Activated CD4-positive, alpha-beta T cell treated with anti-CD3 and anti-CD28 coated beads, Interleukin-2, amount 10 ng/mL, durations not matched to agents 24 days and 14 days (primary cell): ENCODE results near the gene RGS14. TPM values are rescaled to one million over a fixed set of nuclear protein-coding genes. Genes with fewer than 3 reads are reported as not detected.
"Not testable (repeated sequence)": the region's sequence is repeated elsewhere in the genome, so short reads cannot be mapped to it uniquely, and the experiment has no call there.

Experiments used
- DNase-seq: peaks from one replicate; pipeline ENCODE4 v3.0.0; 2022
- H3K27ac Mint-ChIP-seq: one replicate; pipeline ENCODE4 v1.8.0; 2022; ENCODE audit warnings: mild to moderate bottlenecking, mixed read lengths
- H3K27me3 Mint-ChIP-seq: one replicate; pipeline ENCODE4 v1.8.0; 2022; ENCODE audit warnings: mixed read lengths
- H3K36me3 Mint-ChIP-seq: one replicate; pipeline ENCODE4 v1.8.0; 2022; ENCODE audit warnings: low read depth, mild to moderate bottlenecking, mixed read lengths
- H3K4me1 Mint-ChIP-seq: one replicate; pipeline ENCODE4 v1.8.0; 2021; ENCODE audit warnings: mixed read lengths
- H3K4me3 Mint-ChIP-seq: one replicate; pipeline ENCODE4 v1.8.0; 2022; ENCODE audit warnings: mild to moderate bottlenecking, moderate library complexity, mixed read lengths
- H3K9me3 Mint-ChIP-seq: one replicate; pipeline ENCODE4 v1.8.0; 2021; ENCODE audit warnings: mixed read lengths
- intact Hi-C: fragments of 100-400 bp; cut with micrococcal nuclease; formaldehyde crosslinking; loops from one replicate; pipeline ENCODE4 v1.15.1; 2023
- total RNA-seq: library from RNA; stranded (reverse); gene quantifications from 2 replicates; pipeline ENCODE4 v1.2.3, GENCODE V29; 2022

The RGS14 gene
- total RNA-seq, 1 donor from 2014 or later, result 49.3 TPM

- intact Hi-C loops, H3K27ac Mint-ChIP-seq, DNase-seq, H3K27me3 Mint-ChIP-seq, H3K9me3 Mint-ChIP-seq, H3K4me3 Mint-ChIP-seq: not testable (repeated sequence)
- Mint-ChIP-seq H3K4me1 (peaks cover 74% of the 10 kb centered on the region), H3K36me3 (peaks cover 12% of the 10 kb centered on the region)
These were observed 3.0 kb downstream of the RGS14 start for GRCh38 chr5:177360740-177361139.

DNA sequence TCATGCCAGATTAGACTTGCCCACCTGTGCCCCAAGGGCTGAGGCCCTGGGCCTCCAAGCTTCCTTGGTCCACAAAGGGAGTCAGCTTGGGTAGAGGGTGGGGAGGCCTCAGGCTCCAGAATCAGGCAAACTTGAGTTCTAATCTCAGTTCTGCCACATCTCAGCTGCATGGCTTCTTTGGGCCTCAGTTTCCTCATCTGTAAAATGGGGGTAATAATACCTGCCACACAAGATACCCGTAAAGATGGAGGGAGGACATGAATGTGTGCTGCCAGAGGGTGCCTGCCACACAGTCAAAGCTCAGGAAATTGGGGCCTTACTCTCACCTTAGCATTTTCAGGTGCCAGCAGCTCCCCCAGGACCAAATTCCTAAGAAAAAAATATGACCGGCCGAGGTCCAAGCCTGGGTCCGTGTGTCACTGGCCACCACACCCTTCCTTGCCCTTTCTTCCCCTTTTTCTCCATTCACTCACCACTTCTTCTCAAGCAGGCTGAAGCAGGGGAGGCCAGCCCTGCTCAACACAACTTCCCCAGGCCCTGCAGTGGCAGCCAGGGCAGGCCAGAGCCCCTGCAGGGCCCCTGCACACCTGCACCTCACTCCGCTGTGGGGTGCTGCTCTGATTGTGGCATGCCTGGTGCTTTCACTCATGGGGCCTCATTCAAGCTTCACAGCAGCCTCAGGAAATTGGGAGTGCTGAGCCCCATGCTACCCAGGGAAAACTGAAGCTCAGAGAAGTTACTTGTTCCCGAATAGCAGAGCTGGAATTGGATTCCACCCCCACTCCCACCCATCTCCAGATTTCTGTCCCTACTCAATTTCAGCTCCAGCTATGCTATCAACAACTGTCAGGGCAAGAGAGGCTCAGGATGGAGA, 3.9 kb downstream of the RGS14 start:
- no peaks in the 10 kb centered on the region for H3K27me3 Mint-ChIP-seq
- no peaks in the 10 kb centered on the region for H3K9me3 Mint-ChIP-seq
- intact Hi-C loops, result no loop called here
- DNase-seq, result no peak
- H3K4me1 Mint-ChIP-seq, result peaks cover 70% of the 10 kb centered on the region
- peak overlapping the region; percentile 81 for H3K4me3 Mint-ChIP-seq
- H3K36me3 Mint-ChIP-seq, result peaks cover 16% of the 10 kb centered on the region
- H3K27ac Mint-ChIP-seq, result peak overlapping the region; percentile 72

DNA sequence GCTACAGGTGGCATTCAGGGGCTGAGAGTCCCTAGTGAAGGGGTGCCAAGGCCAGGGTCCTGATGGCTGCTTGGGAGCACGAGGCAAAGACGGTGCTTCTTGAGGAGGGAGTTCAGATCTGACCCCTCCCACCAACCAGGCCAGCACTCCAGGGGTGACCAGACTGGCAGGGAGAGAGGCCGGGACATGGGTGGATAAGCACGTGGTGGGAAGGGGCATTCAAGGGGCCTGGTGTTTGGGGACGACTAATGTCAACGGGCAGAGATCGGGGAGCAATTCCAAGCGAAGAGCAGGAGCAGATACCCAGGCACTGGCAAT, 4.5 kb downstream of the RGS14 start:
- H3K27ac Mint-ChIP-seq, result peak overlapping the region; percentile 72
- no peaks in the 10 kb centered on the region for H3K9me3 Mint-ChIP-seq
- intact Hi-C loops, result no loop called here
- peak overlapping the region; percentile 81 for H3K4me3 Mint-ChIP-seq
- no peaks in the 10 kb centered on the region for H3K27me3 Mint-ChIP-seq
- H3K4me1 Mint-ChIP-seq, result peaks cover 64% of the 10 kb centered on the region
- DNase-seq, result no peak
- H3K36me3 Mint-ChIP-seq, result peaks cover 17% of the 10 kb centered on the region

DNA sequence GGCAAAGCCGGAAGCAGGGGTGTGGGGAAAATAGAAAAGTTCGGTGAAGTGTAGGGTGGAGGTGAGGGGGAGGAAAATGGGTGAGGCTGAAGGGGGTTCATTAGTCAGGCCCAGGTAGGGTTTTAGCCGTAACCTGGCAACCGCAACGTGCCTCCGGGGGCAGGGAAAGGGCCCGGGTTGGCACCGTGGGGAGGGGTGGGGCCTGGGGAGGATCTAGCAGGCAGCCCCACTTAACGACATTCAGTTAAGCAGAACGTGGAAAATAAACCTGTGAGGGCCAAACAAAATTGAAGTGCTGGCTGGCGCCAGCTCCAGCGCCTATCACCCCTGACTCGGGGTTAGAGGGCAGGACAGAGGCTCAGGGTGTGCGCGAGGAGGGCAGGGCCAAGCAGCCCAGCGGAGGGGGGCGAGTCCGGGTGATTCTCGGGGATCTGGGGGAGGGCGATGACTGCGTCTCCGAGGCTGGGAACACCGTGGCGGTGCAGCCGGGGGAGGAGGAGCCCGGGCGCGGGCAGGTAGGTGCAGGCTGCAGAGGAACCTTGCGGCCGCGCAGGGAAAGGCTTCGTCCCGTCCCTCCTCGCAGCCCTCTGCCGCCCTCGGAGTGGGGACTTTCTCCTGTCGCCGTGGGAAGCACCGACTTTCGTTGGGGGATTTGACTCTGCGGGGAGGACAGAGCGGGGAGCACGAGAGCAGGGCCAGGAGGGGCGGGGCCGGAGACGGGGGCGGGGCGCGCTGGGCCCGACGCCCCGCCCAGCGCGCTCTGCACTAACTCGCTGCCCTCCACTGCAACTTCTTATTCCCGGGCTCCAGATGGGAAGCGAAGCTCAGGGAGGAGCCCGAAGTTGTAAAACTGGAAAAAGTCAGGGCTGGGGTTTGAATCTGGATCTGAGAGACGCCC, 5.1 kb downstream of the RGS14 start:
- intact Hi-C loops, result loop anchor here (1.0 kb wide), 1 partner anchor 12 kb away; the partner anchor contains the start of gene LMAN2
- Mint-ChIP-seq H3K36me3 (peaks cover 14% of the 10 kb centered on the region), H3K27ac (peak overlapping the region; percentile 72)

DNA sequence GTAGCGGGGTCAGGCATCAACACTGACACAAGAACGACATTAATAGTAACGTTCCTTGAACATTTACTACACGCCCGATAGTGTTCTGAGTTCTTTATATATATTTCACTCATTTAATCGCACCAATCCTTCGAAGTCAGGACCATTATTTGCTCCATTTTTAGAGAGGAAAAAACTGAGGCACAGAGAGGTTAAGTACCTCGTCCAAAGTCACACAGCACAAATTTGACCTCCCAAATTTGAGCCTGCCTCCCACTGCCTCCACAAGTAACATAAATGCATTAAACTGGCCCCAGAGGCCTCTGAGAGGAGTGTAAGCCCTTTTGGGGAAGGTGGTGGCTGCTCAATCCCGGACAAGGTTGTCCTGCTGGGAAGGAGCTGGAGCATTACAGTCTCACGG, 5.8 kb downstream of the RGS14 start:
- DNase-seq, result no peak

More for the DNA sequence above, 5.1 kb downstream of the RGS14 start:
- Mint-ChIP-seq H3K9me3 (no peaks in the 10 kb centered on the region), H3K4me3 (peak overlapping the region; percentile 81), H3K27me3 (no peaks in the 10 kb centered on the region), H3K4me1 (peaks cover 59% of the 10 kb centered on the region)
- DNase-seq, result peak; percentile 87

DNA sequence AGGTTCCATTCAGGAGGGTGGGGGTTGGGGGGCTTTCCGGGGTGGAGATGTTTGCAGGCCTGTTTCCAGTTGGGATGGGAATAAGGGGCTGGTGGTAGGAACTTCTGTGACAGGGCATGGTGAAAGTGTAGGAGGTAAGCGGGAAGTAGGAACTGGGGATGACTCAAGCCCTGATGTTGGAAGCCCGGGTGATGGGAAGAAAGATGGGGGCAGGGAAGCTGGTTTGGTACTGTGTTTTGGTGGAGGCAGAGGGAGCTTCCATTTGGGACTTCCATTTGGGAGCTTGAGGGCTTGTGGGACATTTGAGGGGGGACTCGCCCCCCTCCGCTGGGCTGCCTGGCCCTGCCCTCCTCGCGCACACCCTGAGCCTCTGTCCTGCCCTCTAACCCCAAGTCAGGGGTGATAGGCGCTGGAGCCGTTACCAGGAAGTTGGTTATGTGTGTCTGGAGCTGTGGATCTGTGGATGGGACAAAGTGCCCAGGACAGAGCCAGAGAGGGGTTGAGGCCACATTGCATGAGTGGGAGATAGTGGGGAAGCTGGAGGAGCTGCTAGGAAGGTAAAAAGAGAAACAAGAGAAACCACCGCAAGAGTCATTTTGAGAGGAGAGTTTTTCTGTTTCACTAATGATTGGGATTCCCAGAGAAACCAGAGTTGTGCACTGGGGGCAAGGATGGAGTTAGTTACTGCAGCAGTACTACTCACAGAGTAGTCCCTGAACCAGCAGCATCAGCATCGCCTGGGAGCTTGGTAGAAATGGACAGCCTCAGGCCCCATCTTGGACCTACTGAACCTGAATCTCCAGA, 6.6 kb downstream of the RGS14 start:
- Mint-ChIP-seq H3K36me3 (peaks cover 29% of the 10 kb centered on the region), H3K4me3 (peak overlapping the region; percentile 81), H3K27me3 (no peaks in the 10 kb centered on the region), H3K27ac (peak overlapping the region; percentile 60), H3K4me1 (peaks cover 58% of the 10 kb centered on the region), H3K9me3 (no peaks in the 10 kb centered on the region)
- DNase-seq, result no peak
- intact Hi-C loops, result loop anchor here (1.0 to 2.0 kb wide), 3 partner anchors 8 to 62 kb away; partner anchors contain the start of gene GRK6

More for the DNA sequence above, 5.8 kb downstream of the RGS14 start:
- peak overlapping the region; percentile 25 for H3K27ac Mint-ChIP-seq
- H3K9me3 Mint-ChIP-seq, result no peaks in the 10 kb centered on the region
- H3K4me1 Mint-ChIP-seq, result peaks cover 59% of the 10 kb centered on the region
- peaks cover 21% of the 10 kb centered on the region for H3K36me3 Mint-ChIP-seq
- no peaks in the 10 kb centered on the region for H3K27me3 Mint-ChIP-seq
- intact Hi-C loops, result loop anchor here (1.0 kb wide), 1 partner anchor 12 kb away; the partner anchor contains the start of gene LMAN2
- peak overlapping the region; percentile 81 for H3K4me3 Mint-ChIP-seq

DNA sequence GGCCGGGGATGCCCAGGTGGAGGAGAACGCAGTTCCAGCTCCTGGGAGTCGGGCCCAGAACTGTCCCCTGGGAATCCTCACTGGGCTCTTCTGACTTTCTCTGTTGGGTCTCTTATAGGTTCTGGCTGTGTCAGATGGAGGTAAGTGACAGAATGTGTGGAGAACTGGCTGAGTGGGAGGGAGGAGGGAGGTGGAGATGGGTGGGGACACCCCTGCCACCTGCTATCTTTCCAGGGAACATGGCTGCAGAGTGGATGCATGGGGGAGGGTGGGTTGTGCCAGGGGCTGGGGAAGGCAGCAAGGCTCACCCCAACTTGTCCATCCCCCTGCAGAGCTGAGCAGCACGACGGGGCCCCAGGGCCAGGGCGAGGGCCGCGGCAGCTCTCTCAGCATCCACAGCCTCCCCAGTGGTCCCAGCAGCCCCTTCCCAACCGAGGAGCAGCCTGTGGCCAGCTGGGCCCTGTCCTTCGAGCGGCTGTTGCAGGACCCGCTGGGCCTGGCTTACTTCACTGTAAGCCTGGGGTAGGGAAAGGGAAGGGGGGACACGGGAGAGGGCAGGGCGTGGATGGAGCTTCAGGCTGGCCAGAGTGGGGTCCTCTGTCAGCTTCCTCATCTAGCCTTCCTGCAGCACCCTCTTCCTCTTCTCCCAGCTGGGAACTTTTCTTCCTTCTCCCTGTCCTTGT, 8.3 kb downstream of the RGS14 start:
- intact Hi-C loops, result loop anchor here (2.0 kb wide), 2 partner anchors 23 to 61 kb away; partner anchors contain the start of gene GRK6
- H3K36me3 Mint-ChIP-seq, result peaks cover 31% of the 10 kb centered on the region
- no peak for DNase-seq
- no peak overlapping the region for H3K27ac Mint-ChIP-seq
- H3K9me3 Mint-ChIP-seq, result no peaks in the 10 kb centered on the region
- H3K27me3 Mint-ChIP-seq, result no peaks in the 10 kb centered on the region
- no peak overlapping the region for H3K4me3 Mint-ChIP-seq
- H3K4me1 Mint-ChIP-seq, result peaks cover 51% of the 10 kb centered on the region

GRCh38 chr5:177366528-177367322, 9.0 kb downstream of the RGS14 start:
- intact Hi-C loops, result no loop called here
- Mint-ChIP-seq H3K4me1 (peaks cover 52% of the 10 kb centered on the region), H3K36me3 (peaks cover 36% of the 10 kb centered on the region), H3K27me3 (no peaks in the 10 kb centered on the region), H3K4me3 (no peak overlapping the region), H3K9me3 (no peaks in the 10 kb centered on the region), H3K27ac (no peak overlapping the region)
- no peak for DNase-seq

DNA sequence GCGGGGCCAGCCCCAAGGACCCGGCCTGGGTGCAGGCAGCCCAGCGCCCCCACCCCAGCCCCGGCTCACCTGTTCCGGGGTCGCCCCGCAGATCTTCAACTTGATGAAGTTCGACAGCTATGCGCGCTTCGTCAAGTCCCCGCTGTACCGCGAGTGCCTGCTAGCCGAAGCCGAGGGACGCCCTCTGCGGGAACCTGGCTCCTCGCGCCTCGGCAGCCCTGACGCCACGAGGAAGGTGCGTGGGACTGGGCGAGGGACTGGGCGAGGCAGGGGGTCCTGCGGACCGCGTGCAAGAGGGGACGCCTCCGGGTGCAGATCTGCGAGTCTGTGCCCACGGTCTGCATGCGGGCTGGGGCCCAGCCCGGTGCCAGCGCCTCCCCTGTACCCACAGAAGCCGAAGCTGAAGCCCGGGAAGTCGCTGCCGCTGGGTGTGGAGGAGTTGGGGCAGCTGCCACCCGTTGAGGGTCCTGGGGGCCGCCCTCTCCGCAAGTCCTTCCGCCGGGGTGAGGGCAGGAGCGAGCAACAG, 9.7 kb downstream of the RGS14 start:
- Mint-ChIP-seq H3K9me3 (no peaks in the 10 kb centered on the region), H3K4me1 (peaks cover 51% of the 10 kb centered on the region), H3K36me3 (peaks cover 38% of the 10 kb centered on the region), H3K27me3 (no peaks in the 10 kb centered on the region), H3K27ac (no peak overlapping the region), H3K4me3 (no peak overlapping the region)
- no peak for DNase-seq
- intact Hi-C loops, result no loop called here

DNA sequence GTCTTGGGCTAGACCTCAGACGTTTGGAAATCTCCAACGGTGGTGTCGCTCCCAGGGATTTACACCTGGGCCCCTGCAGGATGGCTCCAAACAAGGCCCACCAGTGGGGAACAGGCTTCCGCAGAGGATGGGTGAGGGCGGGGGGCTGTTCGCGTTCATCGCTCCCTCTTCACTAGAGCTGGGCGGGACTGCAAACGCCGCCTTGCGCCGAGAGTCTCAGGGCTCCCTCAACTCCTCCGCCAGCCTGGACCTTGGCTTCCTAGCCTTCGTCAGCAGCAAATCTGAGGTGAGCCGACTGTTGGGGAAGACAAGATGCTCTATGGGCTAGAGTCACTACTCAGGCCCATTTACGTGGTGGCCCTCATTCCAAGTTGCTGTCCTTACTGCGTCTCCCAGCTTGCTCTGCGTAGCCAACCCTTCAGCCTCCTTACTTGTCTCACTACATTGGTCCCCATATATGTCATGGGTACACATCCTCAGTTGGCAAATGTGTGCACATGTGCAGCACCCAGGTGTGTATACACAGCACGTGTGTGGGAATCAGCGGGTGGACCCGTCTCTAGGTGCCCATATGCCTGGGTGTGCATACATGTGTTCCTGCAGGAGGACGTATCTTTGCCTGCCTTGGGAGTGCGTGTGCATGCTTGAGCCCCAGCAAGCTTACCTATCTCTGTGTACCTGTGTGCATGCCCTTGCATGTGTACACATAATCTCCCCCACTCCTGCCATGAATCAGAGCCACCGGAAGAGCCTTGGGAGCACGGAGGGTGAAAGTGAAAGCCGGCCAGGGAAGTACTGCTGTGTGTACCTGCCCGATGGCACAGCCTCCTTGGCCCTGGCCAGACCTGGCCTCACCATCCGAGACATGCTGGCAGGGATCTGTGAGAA, 10.5 kb downstream of the RGS14 start:
- H3K4me1 Mint-ChIP-seq, result peaks cover 53% of the 10 kb centered on the region
- no peak for DNase-seq
- H3K27me3 Mint-ChIP-seq, result no peaks in the 10 kb centered on the region
- peaks cover 42% of the 10 kb centered on the region for H3K36me3 Mint-ChIP-seq
- H3K27ac Mint-ChIP-seq, result peak overlapping the region; percentile 61
- H3K4me3 Mint-ChIP-seq, result no peak overlapping the region
- no peaks in the 10 kb centered on the region for H3K9me3 Mint-ChIP-seq
- intact Hi-C loops, result no loop called here

DNA sequence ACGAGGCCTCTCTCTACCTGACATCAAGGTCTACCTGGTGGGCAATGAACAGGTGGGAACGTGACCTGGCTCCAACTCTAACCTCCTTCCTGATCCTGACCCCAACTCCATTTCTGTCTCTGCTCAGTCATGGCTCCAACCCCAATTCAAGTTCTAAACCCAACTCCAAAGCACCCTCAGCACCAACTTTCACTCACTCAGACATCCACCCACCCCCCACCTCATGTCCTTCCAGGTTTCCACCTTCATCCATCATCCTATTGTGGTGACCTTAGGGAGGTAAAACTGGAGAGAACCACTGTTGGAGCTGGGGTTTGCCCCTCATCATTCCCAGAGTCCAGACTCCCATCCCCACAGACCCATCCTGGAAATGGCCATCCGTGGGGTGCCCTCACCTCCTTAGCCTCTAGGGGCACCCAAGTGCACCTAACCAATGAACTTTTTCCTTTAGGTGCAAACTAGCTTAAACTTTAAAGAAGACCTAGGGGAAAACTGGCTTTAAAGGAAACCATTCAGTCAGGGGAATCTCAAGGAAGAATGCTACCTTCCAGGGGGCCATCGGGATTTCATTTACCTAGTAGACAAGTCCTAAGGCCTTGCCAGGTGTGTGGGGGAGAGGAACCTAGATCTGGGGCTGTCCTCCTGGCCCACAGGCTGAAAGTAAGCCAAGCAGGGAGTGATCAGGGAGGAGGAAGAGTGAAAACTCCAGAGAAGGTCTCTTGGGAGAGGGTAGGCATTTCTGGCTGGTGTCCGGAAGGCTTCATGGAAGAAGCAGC, 11.3 kb downstream of the RGS14 start:
- peaks cover 42% of the 10 kb centered on the region for H3K36me3 Mint-ChIP-seq
- H3K27ac Mint-ChIP-seq, result peak overlapping the region; percentile 22
- H3K9me3 Mint-ChIP-seq, result no peaks in the 10 kb centered on the region
- peak overlapping the region; percentile 43 for H3K4me3 Mint-ChIP-seq
- DNase-seq, result peak; percentile 81
- no peaks in the 10 kb centered on the region for H3K27me3 Mint-ChIP-seq
- peaks cover 52% of the 10 kb centered on the region for H3K4me1 Mint-ChIP-seq
- intact Hi-C loops, result no loop called here
